CD4-positive, alpha-beta T cell (primary cell): ENCODE data around the gene MAPRE2. TPM values are rescaled to one million over a fixed set of nuclear protein-coding genes. Genes with fewer than 3 reads are reported as not detected.

ENCODE experiments used
- ATAC-seq: fragments of 200-7000 bp; cut with Tn5 transposase; one replicate; pipeline ENCODE4 v1.10.0; 2022; ENCODE audit warnings: mild to moderate bottlenecking; ENCODE audit not compliant: poor library complexity
- CTCF ChIA-PET: fragments of 350-600 bp; sonication (Branson Sonifier 250); formaldehyde crosslinking; loops from one replicate; lab custom pipeline; 2021; ENCODE audit warnings: antibody characterized with exemption, inconsistent platforms; lab: Charles Lee
- POLR2A ChIA-PET: fragments of 350-600 bp; sonication (Branson Sonifier 250); formaldehyde crosslinking; loops from one replicate; lab custom pipeline; 2021; ENCODE audit warnings: antibody characterized with exemption, inconsistent platforms; lab: Charles Lee
- DNase-seq, 14 experiments: peaks; one replicate each; pipeline ENCODE4 v3.0.0-alpha.2; 2013 to 2020; ENCODE audit warnings: mixed read lengths in 2 of 14
- H3K27ac ChIP-seq, 2 donors: one replicate each; pipeline versions ENCODE4 v1.5.1 to v1.7.0; 2013; ENCODE audit warnings: low read length in 2 of 2, low read depth in 1 of 2, mild to moderate bottlenecking in 1 of 2
- H3K27me3 ChIP-seq, 2 experiments: 1 replicate in 1 of 2; 2 replicates in 1 of 2; pipeline versions ENCODE4 v1.6.1 to v1.7.0; 2013; ENCODE audit warnings: low read length in 2 of 2, control low read depth in 1 of 2, mild to moderate bottlenecking in 1 of 2, moderate library complexity in 1 of 2; ENCODE audit not compliant: insufficient read depth in 2 of 2, control insufficient read depth in 1 of 2
- H3K36me3 ChIP-seq: one replicate; pipeline ENCODE4 v1.6.1; 2013; ENCODE audit warnings: low read length, control low read depth; ENCODE audit not compliant: insufficient read depth
- H3K4me1 ChIP-seq: one replicate; pipeline ENCODE4 v1.6.1; 2013; ENCODE audit warnings: low read length, control low read depth; ENCODE audit not compliant: insufficient read depth
- H3K4me3 ChIP-seq: one replicate; pipeline ENCODE4 v1.5.1; 2013; ENCODE audit warnings: mild to moderate bottlenecking, low read length, moderate library complexity
- H3K9me3 ChIP-seq, 2 experiments: 1 replicate in 1 of 2; 2 replicates in 1 of 2; pipeline versions ENCODE4 v1.6.1 to v1.7.0; 2013; ENCODE audit warnings: low read length in 2 of 2, mild to moderate bottlenecking in 2 of 2, control low read depth in 1 of 2, moderate library complexity in 1 of 2; ENCODE audit not compliant: control insufficient read depth in 1 of 2, insufficient read depth in 1 of 2
- H3K27ac Mint-ChIP-seq: one replicate; pipeline ENCODE4 v1.8.0; 2020; ENCODE audit warnings: mixed read lengths
- H3K27me3 Mint-ChIP-seq: one replicate; pipeline ENCODE4 v1.8.0; 2021; ENCODE audit warnings: mixed read lengths
- H3K36me3 Mint-ChIP-seq: one replicate; pipeline ENCODE4 v1.8.0; 2021; ENCODE audit warnings: low read depth, mixed read lengths
- H3K4me1 Mint-ChIP-seq: one replicate; pipeline ENCODE4 v1.8.0; 2021; ENCODE audit warnings: low read depth, mixed read lengths
- H3K4me3 Mint-ChIP-seq: one replicate; pipeline ENCODE4 v1.8.0; 2020; ENCODE audit warnings: mild to moderate bottlenecking, mixed read lengths
- H3K9me3 Mint-ChIP-seq: one replicate; pipeline ENCODE4 v1.8.0; 2020; ENCODE audit warnings: mixed read lengths
- intact Hi-C, 2 experiments: fragments of 100-400 bp; cut with DNase I in 1 of 2; cut with micrococcal nuclease in 1 of 2; formaldehyde crosslinking; loops; one replicate each; pipeline versions ENCODE4 v1.15.1 to v1.9.0; 2023 to 2025; cut with DNase I, micrococcal nuclease
- total RNA-seq, 174 experiments: library from RNA in 2 of 174; stranded (reverse) in 2 of 174; gene quantifications; one replicate each; pipeline ENCODE4 v1.2.3 and lab custom pipeline; 2021 to 2026
- TF ChIP-seq, protein P1 (sequence below): fragments of 200-600 bp; IDR thresholded peaks from one replicate; pipeline ENCODE4 v1.8.0; 2022; ENCODE audit warnings: antibody characterized with exemption, mild to moderate bottlenecking

The MAPRE2 gene
- total RNA-seq, 2 experiments from 2014 or later, result 108 to 112 TPM

DNA sequence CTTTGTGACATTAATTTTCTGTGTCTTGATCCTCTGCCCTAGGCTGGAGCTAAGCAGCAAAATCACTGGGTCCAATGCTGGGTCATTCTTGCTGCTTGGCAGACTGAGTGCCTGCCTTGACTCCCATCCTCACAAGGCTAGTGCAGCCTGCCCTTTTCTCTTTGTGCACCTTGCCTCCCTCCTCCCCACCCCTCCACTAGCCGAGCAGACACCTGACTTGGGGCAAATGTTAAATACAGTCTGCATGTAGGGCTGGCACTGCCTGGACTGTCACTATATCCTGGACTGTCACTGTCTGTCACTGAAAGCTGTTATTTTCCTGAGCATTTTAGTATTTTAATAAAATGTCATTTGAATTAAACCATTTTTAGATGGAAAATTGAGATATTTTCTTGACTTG lies 33.4 kb downstream of the MAPRE2 start:
- ATAC-seq (no peak), DNase-seq (no peak)
- Histone ChIP-seq H3K27ac (no peak overlapping the region), H3K4me3 (no peak overlapping the region), H3K9me3 (no peaks in the 10 kb centered on the region), H3K4me1 (no peaks in the 10 kb centered on the region), H3K27me3 (no peaks in the 10 kb centered on the region), H3K36me3 (peaks cover 34% of the 10 kb centered on the region)
- Mint-ChIP-seq H3K27ac (no peak overlapping the region), H3K36me3 (peaks cover 92% of the 10 kb centered on the region), H3K4me1 (peaks cover 90% of the 10 kb centered on the region), H3K27me3 (no peaks in the 10 kb centered on the region), H3K4me3 (no peak overlapping the region), H3K9me3 (no peaks in the 10 kb centered on the region)
- POLR2A ChIA-PET, result interaction anchor here (1.1 to 2.0 kb wide), 2 partner anchors 30 to 45 kb away, joined by 4 to 14 read pairs; no protein-coding TSS in a partner anchor
- intact Hi-C loops, result loop anchor here (5.0 kb wide), 2 partner anchors 47 to 62 kb away; no protein-coding TSS in a partner anchor
- CTCF ChIA-PET, result interaction anchor here (0.9 kb wide), 1 partner anchor 48 kb away, joined by 3 read pairs; no protein-coding TSS in a partner anchor
- TF ChIP-seq, protein P1, sequence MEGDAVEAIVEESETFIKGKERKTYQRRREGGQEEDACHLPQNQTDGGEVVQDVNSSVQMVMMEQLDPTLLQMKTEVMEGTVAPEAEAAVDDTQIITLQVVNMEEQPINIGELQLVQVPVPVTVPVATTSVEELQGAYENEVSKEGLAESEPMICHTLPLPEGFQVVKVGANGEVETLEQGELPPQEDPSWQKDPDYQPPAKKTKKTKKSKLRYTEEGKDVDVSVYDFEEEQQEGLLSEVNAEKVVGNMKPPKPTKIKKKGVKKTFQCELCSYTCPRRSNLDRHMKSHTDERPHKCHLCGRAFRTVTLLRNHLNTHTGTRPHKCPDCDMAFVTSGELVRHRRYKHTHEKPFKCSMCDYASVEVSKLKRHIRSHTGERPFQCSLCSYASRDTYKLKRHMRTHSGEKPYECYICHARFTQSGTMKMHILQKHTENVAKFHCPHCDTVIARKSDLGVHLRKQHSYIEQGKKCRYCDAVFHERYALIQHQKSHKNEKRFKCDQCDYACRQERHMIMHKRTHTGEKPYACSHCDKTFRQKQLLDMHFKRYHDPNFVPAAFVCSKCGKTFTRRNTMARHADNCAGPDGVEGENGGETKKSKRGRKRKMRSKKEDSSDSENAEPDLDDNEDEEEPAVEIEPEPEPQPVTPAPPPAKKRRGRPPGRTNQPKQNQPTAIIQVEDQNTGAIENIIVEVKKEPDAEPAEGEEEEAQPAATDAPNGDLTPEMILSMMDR, result no peak

DNA sequence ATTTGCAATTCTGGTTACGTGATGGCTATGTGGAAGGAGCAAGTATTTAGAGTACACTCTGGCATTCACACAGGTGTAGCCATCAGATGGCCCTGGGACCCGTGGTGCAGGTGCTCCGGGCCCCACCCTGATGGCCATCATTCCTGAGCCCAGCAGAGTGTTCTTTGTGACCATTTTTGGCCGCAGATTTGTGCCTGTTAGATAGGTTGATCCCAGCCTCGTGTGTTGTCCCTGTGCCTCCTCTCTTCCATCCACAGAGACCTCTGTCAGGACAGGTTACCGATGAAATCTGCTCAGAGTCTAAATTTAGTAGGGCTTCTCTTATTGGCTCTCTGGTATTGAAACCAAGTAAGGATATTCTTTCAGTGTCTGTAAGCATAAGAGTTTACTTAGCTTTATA lies 33.9 kb downstream of the MAPRE2 start:
- H3K36me3 ChIP-seq, result peaks cover 32% of the 10 kb centered on the region
- H3K4me1 ChIP-seq, result no peaks in the 10 kb centered on the region
- peaks cover 92% of the 10 kb centered on the region for H3K36me3 Mint-ChIP-seq
- H3K9me3 Mint-ChIP-seq, result no peaks in the 10 kb centered on the region
- intact Hi-C loops, result no loop called here
- TF ChIP-seq, protein P1, result no peak
- no peak overlapping the region for H3K4me3 Mint-ChIP-seq
- ATAC-seq (no peak), DNase-seq (no peak)
- ChIA-PET CTCF (no interaction called here), POLR2A (no interaction called here)
- no peaks in the 10 kb centered on the region for H3K9me3 ChIP-seq
- no peaks in the 10 kb centered on the region for H3K27me3 Mint-ChIP-seq
- no peak overlapping the region for H3K27ac Mint-ChIP-seq
- no peak overlapping the region for H3K27ac ChIP-seq
- H3K4me1 Mint-ChIP-seq, result peaks cover 94% of the 10 kb centered on the region
- no peak overlapping the region for H3K4me3 ChIP-seq
- no peaks in the 10 kb centered on the region for H3K27me3 ChIP-seq

GRCh38 chr18:35076135-35076924 lies 35.1 kb downstream of the MAPRE2 start:
- Mint-ChIP-seq H3K9me3 (no peaks in the 10 kb centered on the region), H3K27ac (no peak overlapping the region), H3K36me3 (peaks cover 88% of the 10 kb centered on the region), H3K4me3 (no peak overlapping the region), H3K27me3 (no peaks in the 10 kb centered on the region), H3K4me1 (peaks cover 89% of the 10 kb centered on the region)
- intact Hi-C loops, result no loop called here
- Histone ChIP-seq H3K27ac (no peak overlapping the region), H3K4me3 (no peak overlapping the region), H3K27me3 (no peaks in the 10 kb centered on the region), H3K9me3 (no peaks in the 10 kb centered on the region), H3K36me3 (peaks cover 24% of the 10 kb centered on the region), H3K4me1 (no peaks in the 10 kb centered on the region)
- ChIA-PET CTCF (no interaction called here), POLR2A (no interaction called here)
- DNase-seq (no peak), ATAC-seq (no peak)
- TF ChIP-seq, protein P1, result no peak
